ENCODE measurements around the gene TRIM67. TPM values are rescaled to one million over a fixed set of nuclear protein-coding genes. Genes with fewer than 3 reads are reported as not detected.

TRIM67 gene
- total RNA-seq, 1 experiment from 2014 or later: 0.03 TPM

DNA sequence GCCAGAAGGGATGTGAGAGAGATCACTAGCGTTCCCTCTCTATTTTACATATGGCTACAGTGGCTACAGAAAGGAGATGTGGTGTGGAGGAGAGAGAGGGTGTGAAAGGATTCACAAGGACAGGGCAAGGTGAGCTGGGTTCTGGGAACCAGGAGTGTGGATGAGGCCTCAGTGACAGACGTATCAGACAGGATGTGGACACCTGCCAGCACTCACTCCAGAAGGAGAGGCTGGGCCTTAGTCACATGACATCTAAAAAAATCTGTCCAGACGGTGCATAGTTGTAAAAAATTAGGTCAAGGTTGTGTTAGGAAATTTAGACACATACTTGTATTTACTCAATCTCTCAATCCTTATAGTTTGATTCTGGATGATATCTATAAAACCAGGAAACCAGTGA lies 10.6 kb downstream of the TRIM67 start:
- in situ Hi-C loops (cut with HindIII; ENCODE audit: low pct_unique_long_range_greater_than_20kb, low sequenced_read_pairs): no loop called here
- no peak for DNase-seq (ENCODE audit: low read depth, low spot score)

DNA sequence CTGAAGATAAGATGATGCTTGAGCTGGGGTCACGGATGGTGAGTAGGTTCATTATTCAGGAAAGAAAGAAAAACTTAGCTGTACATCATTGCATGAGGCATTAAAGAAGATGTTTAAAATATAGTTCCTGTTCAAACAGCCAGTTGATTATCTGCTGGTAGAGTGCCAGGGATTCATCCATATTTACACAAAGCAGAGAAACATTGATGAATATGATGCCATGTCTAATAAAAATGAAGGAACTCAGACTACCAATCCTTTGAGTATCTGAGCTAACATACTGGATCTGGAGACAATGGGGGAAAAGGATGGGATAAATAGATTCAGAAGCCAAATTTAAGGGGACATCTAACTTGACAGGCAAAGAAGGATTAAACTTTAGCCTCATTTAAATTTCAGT lies 14.6 kb downstream of the TRIM67 start:
- in situ Hi-C loops (cut with HindIII; ENCODE audit: low pct_unique_long_range_greater_than_20kb, low sequenced_read_pairs): no loop called here
- no peak for DNase-seq (ENCODE audit: low read depth, low spot score)

DNA sequence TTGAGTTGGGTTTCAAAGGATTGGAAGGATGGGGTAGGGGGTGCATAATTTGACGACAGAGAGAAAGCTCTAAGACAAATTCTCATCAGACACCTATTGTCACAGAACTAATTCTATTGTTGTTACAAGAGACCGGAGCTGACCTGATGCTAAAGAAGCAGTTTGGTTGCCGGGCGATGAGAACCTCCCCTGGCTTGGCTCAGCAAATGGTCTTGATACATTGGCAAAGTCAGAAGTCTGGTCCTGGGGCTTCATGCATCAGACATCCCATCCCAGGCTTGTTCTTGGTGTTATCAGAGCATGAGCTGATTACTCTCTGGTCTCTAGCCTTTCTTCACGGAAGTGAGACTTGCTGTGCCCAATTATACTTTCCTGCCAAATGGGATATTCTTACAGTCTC lies 15.4 kb downstream of the TRIM67 start:
- in situ Hi-C loops (cut with HindIII; ENCODE audit: low pct_unique_long_range_greater_than_20kb, low sequenced_read_pairs): no loop called here
- DNase-seq (ENCODE audit: low read depth, low spot score): no peak

DNA sequence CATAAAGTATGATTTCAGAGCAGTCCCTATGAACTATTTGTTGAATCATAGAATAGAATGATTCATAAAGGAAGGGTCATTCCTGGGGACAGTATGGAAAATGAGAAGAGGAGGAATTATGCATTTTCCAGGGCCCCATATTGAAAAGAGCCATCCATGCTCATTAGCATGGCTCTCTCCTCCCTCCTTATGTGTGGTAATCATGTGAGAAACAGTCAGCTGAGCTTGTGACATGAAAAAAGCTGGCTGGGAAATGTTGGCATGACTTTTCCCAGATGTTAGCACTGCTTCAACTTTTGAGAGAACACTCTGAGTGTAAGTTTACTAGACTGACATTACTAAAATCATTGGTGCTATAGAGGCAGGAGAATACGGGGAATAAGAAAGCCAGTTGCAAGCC lies 16.1 kb downstream of the TRIM67 start:
- DNase-seq (ENCODE audit: low read depth, low spot score): peak; percentile 42
- in situ Hi-C loops (cut with HindIII; ENCODE audit: low pct_unique_long_range_greater_than_20kb, low sequenced_read_pairs): no loop called here

DNA sequence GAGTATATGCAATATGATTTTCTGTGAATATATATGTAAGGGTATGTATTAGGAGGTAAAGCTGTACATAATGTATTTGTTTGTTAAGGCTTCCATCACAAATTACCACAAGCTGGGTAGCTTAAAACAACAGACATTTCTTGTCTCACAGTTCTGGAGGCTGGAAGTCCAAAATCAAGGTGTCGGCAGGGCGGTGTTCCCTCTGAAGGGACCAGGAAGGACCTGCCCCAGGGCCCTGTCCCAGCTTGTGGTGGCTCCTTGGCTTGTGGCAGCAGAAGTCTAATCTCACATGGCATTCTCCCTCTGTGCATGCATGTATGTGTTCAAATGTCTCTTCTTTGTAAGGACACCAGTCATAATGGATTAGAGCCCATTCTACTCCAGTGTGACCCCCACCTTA lies 17.1 kb downstream of the TRIM67 start:
- no peak for DNase-seq (ENCODE audit: low read depth, low spot score)
- in situ Hi-C loops (cut with HindIII; ENCODE audit: low pct_unique_long_range_greater_than_20kb, low sequenced_read_pairs): no loop called here

DNA sequence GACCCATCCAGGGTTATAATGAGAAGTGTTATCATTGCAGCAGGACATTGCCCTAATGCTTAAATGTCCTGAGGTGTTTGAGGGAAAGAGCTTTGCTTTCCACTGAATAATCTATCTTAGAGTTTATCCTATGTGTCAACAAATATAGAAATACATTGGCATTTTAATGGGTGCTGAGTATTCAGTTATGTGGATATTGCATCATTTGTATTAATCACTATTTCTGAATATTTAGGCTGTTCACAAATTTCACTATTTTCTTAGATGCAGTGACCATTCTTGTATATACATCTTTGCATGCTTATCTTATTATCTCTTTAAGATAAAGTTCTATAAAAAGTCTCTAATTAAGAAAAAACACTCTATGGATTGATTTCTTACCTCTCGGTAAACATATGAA lies 18.2 kb downstream of the TRIM67 start:
- in situ Hi-C loops (cut with HindIII; ENCODE audit: low pct_unique_long_range_greater_than_20kb, low sequenced_read_pairs): no loop called here
- no peak for DNase-seq (ENCODE audit: low read depth, low spot score)

DNA sequence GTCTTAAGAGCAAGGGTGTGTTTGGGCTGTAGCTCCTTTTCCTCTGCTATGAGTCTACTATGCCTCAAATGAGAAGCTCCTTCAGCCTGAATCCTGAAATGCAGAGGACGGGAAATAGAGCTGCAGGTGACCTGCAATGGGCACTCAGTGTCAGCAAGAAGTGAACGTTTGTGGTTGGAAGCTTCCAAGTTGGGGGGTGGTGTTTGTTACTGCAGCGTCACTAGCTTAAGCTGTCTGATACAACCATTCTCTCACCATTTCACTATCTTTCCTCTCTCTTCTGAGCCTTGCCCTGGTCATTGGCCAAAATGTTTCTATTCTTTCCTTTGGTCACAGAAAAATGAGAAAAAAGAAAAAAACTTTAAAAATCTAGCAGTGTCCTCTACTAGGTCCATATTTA lies 19.4 kb downstream of the TRIM67 start:
- in situ Hi-C loops (cut with HindIII; ENCODE audit: low pct_unique_long_range_greater_than_20kb, low sequenced_read_pairs): no loop called here
- DNase-seq (ENCODE audit: low read depth, low spot score): no peak

DNA sequence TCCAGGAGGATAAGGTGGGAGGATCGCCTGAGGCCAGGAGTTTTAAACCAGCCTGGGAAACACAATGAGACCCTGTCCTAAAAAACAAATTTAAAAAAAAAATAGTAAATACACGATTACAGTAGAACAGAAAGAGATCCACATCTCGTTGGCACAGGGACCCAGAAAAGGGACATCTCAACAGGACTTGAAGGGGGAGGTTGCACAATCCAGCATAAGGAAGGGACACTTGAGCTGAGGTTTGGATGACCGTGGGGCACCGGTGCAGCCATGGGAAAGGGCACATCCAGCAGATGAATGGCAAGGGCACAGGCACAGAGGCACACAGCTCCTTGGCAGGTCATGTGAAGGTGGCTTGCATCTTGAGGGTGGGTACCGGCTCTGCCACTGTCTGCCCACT lies 20.5 kb downstream of the TRIM67 start:
- in situ Hi-C loops (cut with HindIII; ENCODE audit: low pct_unique_long_range_greater_than_20kb, low sequenced_read_pairs): no loop called here

DNA sequence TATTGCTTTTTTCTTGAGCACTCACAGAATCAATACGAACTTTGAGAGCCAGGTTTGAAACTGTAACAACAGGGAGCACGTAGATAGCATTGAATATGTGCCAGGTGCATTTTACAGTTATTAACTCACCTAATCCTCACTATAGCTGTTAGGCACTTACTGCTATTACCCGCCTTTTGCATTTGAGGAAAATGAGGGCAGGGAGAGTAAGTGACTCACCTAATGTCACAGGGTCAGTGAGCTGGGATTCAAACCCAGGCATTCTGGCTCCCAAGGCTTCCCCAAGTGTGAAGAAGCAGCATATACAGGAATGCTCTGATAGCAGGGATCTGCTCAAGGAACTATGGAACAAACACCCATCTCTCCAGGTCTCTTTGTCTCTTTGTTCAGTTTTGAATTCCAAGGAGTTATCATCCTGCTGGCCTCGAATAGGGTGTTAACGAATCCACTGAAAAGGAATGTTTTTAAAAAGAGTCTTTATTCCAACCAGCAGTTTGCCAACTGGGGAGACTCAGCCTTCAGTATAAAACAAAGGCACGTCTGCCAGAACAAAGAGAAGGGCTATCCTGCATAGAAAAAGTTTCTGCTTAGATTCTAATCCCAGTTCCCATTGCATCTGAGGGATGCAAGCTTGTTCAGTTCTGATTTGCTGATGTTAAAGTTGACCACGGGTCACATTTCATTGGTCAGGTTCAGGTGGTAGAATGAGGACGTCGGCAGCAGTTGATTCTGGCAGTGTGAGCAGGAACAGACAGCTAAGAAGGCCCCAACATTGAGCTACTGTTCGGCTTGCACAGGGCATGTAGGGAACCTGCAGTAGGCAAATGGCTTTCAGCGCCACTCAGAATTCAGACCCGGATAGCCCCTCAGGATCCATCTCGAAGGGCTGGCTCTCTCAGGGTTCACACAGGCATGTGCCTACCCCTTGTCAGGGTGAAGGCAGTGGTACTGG lies 22.1 kb downstream of the TRIM67 start:
- in situ Hi-C loops (cut with HindIII; ENCODE audit: low pct_unique_long_range_greater_than_20kb, low sequenced_read_pairs): no loop called here
- no peak for DNase-seq (ENCODE audit: low read depth, low spot score)

More for the DNA sequence above, 20.5 kb downstream of the TRIM67 start:
- DNase-seq (ENCODE audit: low read depth, low spot score): no peak

DNA sequence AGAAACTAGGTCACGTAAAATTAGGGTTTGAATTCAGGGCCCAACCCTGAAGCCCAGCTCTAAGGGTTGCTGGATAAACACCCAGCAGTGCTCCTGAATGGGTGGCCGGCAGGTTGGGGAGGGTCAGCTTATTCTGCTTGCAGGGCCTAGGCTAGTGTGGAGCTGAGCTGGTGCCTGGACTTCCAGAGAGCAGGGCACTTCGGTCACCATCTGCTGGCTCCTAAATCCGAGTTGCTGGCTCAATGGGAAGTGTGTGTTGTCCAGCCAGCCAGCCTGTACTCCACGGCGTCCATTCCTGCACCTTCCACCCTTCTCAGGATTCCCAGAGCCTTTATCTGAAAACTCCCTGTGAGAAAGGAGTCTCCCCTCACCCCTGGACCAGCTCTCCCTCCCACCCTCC lies 23.0 kb downstream of the TRIM67 start:
- in situ Hi-C loops (cut with HindIII; ENCODE audit: low pct_unique_long_range_greater_than_20kb, low sequenced_read_pairs): no loop called here
- DNase-seq (ENCODE audit: low read depth, low spot score): no peak

DNA sequence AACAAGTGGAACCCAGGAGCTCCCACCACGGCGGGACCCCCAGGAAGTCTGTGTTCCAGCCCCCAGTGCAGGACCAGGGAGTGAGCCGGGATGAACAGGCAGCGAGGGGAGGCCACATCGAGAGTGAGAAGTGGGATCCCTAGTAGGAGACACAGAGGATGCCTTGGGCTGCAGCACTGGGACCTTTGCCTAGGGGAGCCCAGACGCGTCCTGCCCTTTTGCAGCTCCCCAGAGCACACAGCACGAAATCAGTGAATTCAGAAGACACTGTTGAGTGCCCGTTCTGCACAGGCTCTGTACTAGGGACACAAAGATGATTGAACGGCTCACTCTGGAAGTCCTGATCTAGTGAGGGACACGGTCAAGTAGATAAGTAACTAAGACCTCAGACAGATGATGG lies 23.5 kb downstream of the TRIM67 start:
- in situ Hi-C loops (cut with HindIII; ENCODE audit: low pct_unique_long_range_greater_than_20kb, low sequenced_read_pairs): no loop called here
- no peak for DNase-seq (ENCODE audit: low read depth, low spot score)

DNA sequence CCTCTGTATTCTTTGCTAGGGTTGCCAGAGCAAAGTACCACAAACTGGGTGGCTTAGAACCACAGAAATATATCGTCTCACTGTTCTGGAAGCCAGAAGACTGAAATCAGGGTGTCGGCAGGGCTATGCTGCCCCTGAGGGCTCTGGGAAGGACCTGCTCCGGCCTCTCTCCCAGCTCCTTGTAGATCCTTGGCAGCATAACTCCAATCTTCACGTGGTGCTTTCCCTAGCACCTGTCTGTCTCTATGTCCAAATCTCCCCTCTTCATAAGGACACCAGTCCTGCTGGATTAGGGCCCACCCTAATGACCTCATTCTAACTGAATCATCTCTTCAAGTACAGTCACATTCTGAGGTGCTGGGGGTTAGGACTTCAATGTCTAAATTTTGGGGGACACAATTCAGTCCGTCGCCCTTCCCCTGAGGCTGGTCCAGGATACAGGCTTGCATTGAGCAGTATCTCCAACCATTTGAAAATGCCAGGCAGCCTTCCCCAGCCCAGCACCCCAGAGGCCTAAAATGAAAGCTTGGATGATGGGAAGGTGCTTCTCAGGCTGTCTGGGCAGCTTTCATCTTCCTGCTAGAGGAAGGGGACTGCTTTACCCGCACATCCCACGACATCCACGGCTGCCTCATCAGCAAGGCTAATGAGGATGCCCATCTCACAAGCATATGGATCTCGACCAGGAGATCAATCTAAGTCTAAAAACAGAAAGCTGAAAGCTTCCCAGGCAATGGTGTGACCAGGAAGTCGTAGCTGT lies 24.7 kb downstream of the TRIM67 start:
- in situ Hi-C loops (cut with HindIII; ENCODE audit: low pct_unique_long_range_greater_than_20kb, low sequenced_read_pairs): no loop called here

DNA sequence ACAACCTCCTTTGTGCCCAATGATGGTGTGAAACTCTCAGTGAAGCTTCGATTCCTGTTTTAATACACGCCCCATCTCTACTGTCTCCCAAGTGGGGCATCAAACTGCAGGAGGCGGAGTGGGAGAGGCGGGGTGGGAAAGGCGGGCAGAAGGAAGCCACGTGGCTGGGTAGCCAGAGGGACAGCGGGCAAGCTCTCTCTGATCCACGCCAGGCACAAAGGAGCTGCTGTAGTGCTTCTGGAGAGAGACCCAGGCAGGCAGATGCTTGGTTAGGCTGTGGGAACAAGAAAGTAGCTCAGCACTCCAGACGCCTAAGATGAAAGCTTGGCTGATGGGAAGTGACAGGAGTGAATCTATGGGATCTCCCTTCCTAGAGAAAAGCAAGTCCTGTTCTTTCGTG lies 25.7 kb downstream of the TRIM67 start:
- peak; percentile 74 for DNase-seq (ENCODE audit: low read depth, low spot score)
- in situ Hi-C loops (cut with HindIII; ENCODE audit: low pct_unique_long_range_greater_than_20kb, low sequenced_read_pairs): no loop called here

More for the DNA sequence above, 24.7 kb downstream of the TRIM67 start:
- DNase-seq (ENCODE audit: low read depth, low spot score): no peak

DNA sequence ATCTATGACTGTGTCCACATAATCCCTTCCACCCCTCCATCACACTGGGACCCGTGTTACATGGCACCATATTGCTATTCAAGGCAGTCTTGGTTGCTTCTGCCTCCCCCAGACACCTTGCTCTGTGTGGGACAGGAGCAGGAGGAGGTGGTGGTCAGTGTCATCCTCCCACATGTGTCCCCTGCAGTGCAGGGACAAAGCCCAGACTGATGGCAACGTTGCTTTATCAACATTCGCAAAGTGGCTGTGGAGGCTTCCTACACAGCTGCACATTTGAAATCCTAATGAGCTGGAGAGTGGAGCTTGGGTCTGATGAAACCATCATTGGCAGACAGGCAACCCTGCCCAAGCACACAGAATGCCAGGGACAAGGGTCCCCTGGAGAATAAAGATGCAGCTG lies 26.2 kb downstream of the TRIM67 start:
- in situ Hi-C loops (cut with HindIII; ENCODE audit: low pct_unique_long_range_greater_than_20kb, low sequenced_read_pairs): no loop called here

DNA sequence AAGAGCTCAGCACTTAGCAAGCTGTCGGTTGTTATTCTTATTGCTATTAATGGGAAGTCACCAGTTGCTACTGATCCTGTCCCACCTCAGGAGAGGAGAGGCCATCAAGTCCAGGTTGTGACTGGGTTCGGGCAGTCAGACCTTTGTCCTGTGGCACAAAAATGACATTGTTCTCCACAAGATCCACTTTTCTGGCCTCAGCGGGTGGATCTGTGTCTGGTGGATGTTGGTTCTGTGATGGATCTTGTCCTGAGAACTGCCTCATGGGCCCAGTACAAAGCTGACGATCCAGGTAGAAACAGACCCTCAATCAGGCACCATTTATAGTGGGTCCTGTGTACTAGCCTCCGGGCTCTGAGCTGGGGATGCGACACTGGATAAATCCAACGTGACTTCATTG lies 26.9 kb downstream of the TRIM67 start:
- DNase-seq (ENCODE audit: low read depth, low spot score): no peak

More for the DNA sequence above, 26.2 kb downstream of the TRIM67 start:
- no peak for DNase-seq (ENCODE audit: low read depth, low spot score)

DNA sequence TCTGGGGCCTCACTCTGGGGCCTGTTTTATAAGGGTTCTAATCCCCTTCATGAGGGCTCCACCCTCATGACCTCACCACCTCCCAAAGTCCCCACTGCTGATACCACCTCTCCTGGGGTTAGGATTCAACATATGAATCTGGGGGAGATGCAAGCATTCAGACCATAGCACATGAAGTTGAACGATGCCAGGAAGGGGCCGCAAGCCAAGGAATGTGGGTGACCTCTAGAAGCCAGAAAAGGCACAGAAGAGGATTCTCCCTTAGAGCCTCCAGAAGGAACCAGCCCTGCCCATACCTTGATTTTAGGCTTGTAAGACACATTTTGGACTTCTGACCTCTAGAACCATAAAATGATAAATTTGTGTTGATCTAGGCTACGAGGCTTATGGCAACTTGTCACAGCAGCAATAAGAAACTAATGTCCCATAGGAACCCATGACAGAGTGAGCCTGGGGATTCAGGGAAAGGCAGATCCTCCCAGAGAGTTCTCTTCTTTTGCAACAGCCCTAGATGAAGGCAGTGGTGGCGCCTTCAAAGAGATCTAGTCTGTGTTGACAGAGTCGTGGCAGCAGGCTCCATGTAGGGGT lies 27.9 kb downstream of the TRIM67 start:
- in situ Hi-C loops (cut with HindIII; ENCODE audit: low pct_unique_long_range_greater_than_20kb, low sequenced_read_pairs): no loop called here
- DNase-seq (ENCODE audit: low read depth, low spot score): no peak

More for the DNA sequence above, 26.9 kb downstream of the TRIM67 start:
- in situ Hi-C loops (cut with HindIII; ENCODE audit: low pct_unique_long_range_greater_than_20kb, low sequenced_read_pairs): no loop called here

DNA sequence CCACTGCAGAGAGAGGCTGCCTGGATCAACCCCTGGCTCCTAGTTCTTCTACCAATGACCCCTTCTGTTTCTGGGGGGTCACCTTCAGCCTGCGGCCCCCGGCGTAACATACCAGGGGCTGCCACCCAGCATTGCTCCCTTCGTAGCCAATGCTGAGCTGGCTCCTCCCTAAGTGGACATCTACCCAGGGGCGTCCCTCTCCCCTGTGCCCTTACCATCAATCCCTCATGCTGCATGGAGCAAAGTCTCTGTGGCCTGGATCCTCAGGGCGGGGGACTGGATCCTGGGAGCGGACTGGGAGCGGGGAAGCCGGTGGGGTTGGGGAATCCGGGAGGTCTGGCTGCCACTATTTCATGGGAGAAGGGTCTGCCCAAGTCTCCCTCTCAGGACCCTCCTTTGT lies 28.6 kb downstream of the TRIM67 start:
- in situ Hi-C loops (cut with HindIII; ENCODE audit: low pct_unique_long_range_greater_than_20kb, low sequenced_read_pairs): no loop called here
- DNase-seq (ENCODE audit: low read depth, low spot score): no peak

DNA sequence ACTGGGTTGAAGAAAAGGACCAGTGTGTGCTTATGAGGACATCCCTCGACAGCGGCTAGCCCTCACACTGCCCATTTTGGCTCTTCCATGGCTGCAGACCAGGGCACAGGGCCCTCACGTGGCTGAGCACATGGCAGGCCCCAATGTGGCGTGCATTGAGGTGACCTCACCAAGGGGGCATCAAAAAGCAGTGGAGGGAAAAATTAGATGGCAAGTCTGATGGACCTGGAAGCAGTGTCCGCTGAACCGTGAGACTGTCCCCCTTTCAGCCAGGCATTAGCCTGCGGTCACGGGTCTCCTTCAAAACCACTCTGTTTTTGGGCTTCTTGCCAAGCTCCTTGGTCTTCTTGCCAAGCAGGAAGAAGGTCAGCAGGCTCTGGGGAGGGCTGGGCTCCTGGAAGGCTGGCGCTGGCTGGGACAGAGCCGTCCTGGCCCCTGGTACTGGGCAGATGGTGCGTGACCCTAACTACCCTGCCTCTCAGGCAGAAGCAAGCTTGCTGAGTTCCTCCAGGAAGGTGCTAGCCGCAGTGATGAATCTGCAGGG lies 30.8 kb downstream of the TRIM67 start:
- peak; percentile 55 for DNase-seq (ENCODE audit: low read depth, low spot score)
- in situ Hi-C loops (cut with HindIII; ENCODE audit: low pct_unique_long_range_greater_than_20kb, low sequenced_read_pairs): no loop called here

Measured in SK-MEL-5 (cell line).